Esophagus (tissue), 2 donors: ENCODE data around the gene HDAC6. TPM values are rescaled to one million over a fixed set of nuclear protein-coding genes. Genes with fewer than 3 reads are reported as not detected.
"Not testable (repeated sequence)": the region's sequence is repeated elsewhere in the genome, so short reads cannot be mapped to it uniquely, and the experiment has no call there.

ENCODE experiments used
- H3K27ac ChIP-seq, 2 donors: one replicate each; pipeline ENCODE4 v1.5.1; 2013; ENCODE audit warnings: low read depth in 2 of 2, mild to moderate bottlenecking in 2 of 2, inconsistent platforms in 1 of 2, low read length in 1 of 2, moderate library complexity in 1 of 2
- H3K27me3 ChIP-seq, 2 donors: one replicate each; pipeline ENCODE4 v1.6.1; 2013; ENCODE audit warnings: low read length in 2 of 2, control low read depth in 1 of 2, mild to moderate bottlenecking in 1 of 2; ENCODE audit not compliant: insufficient read depth in 2 of 2, control insufficient read depth in 1 of 2
- H3K36me3 ChIP-seq, 2 donors: one replicate each; pipeline ENCODE4 v1.6.1; 2013; ENCODE audit warnings: low read length in 1 of 2; ENCODE audit not compliant: control insufficient read depth in 2 of 2, insufficient read depth in 2 of 2
- H3K4me1 ChIP-seq, 2 donors: one replicate each; pipeline ENCODE4 v1.6.1; 2013; ENCODE audit warnings: low read length in 1 of 2; ENCODE audit not compliant: control insufficient read depth in 2 of 2, insufficient read depth in 2 of 2
- H3K4me3 ChIP-seq, 2 donors: one replicate each; pipeline ENCODE4 v1.5.1; 2013; ENCODE audit warnings: low read length in 2 of 2, mild to moderate bottlenecking in 2 of 2, low read depth in 1 of 2, moderate library complexity in 1 of 2
- H3K9me3 ChIP-seq, 2 donors: one replicate each; pipeline ENCODE4 v1.6.1; 2013; ENCODE audit warnings: mild to moderate bottlenecking in 2 of 2, low read depth in 1 of 2, low read length in 1 of 2, moderate library complexity in 1 of 2; ENCODE audit not compliant: control insufficient read depth in 2 of 2, insufficient read depth in 1 of 2
- WGBS, 2 donors: extraction: QIAGEN DNeasy Blood & Tissue Kit; methylation state at CpG; one replicate each; pipeline ENCODE4 v1.1.7; 2013; 5-methylcytosine and 5-hydroxymethylcytosine counted together
- polyA plus RNA-seq, 2 donors: library from polyadenylated mRNA; stranded (reverse); fragments of 200-250 nt; gene quantifications; one replicate each; pipeline ENCODE4 v1.2.3, GENCODE V29; 2013
- donor health status: healthy with polysubstance abuse.
- donor health status: Bipolar disorder and iron deficiency.

Gene HDAC6
- polyA plus RNA-seq, 2 donors = 36.0 to 79.0 TPM

DNA sequence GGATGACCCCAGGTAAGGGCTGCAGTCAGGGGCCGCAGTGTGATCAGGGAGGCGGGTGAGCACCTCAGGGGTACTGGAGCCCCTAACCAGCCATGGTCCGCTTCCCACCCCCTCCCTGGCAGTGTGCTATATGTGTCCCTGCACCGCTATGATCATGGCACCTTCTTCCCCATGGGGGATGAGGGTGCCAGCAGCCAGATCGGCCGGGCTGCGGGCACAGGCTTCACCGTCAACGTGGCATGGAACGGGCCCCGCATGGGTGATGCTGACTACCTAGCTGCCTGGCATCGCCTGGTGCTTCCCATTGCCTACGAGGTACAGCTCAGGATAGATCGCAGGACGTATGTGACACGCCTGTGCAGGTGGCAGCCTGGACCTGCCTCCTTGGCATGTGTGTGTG, 16.2 kb downstream of the HDAC6 start:
- no peaks in the 10 kb centered on the region for H3K9me3 ChIP-seq
- H3K27me3 ChIP-seq = no peaks in the 10 kb centered on the region
- 91 to 93% methylated on average over 16 of the region's 16 CpGs for WGBS, 2 donors
- no peak overlapping the region for H3K4me3 ChIP-seq
- no peak overlapping the region for H3K27ac ChIP-seq
- no peaks in the 10 kb centered on the region for H3K4me1 ChIP-seq
- peaks cover 0 to 29% of the 10 kb centered on the region in 2 donors for H3K36me3 ChIP-seq

- Histone ChIP-seq H3K4me1 (no peaks in the 10 kb centered on the region), H3K27me3 (no peaks in the 10 kb centered on the region), H3K9me3 (no peaks in the 10 kb centered on the region), H3K4me3 (no peak overlapping the region), H3K36me3 (peaks cover 0 to 36% of the 10 kb centered on the region in 2 donors), H3K27ac (no peak overlapping the region)
- 84 to 95% methylated on average over 4 of the region's 4 CpGs for WGBS, 2 donors
These were observed 17.0 kb downstream of the HDAC6 start for GRCh38 chrX:48818866-48819265.

DNA sequence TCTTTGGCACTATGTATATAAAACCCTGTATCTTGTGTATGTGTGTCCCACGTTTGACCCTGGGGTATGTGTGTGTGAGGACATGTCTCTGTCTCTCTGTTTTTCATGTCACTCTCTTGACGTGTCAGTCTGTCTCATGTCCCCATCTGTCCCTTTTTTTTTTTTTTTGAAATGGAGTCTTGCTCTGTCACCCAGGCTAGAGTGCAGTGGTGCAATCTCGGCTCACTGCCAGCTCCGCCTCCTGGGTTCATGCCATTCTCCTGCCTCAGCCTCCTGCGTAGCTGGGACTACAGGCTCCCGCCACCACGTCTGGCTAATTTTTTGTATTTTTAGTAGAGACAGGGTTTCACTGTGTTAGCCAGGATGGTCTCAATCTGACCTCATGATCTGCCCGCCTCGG, 17.5 kb downstream of the HDAC6 start:
- H3K36me3 ChIP-seq = peaks cover 0 to 40% of the 10 kb centered on the region in 2 donors
- not testable (repeated sequence) for H3K4me3 ChIP-seq, H3K27ac ChIP-seq, H3K4me1 ChIP-seq, H3K9me3 ChIP-seq, H3K27me3 ChIP-seq
- WGBS, 2 donors = 85 to 87% methylated on average over 9 of the region's 9 CpGs

GRCh38 chrX:48823053-48823452, 21.2 kb downstream of the HDAC6 start:
- WGBS, 2 donors = 86 to 91% methylated on average over 6 of the region's 6 CpGs
- Histone ChIP-seq H3K9me3 (peaks cover 0 to 3% of the 10 kb centered on the region in 2 donors), H3K27me3 (no peaks in the 10 kb centered on the region), H3K27ac (no peak overlapping the region), H3K36me3 (peaks cover 0 to 28% of the 10 kb centered on the region in 2 donors), H3K4me3 (no peak overlapping the region), H3K4me1 (no peaks in the 10 kb centered on the region)

- peaks cover 0 to 18% of the 10 kb centered on the region in 2 donors for H3K36me3 ChIP-seq
These were observed 22.2 kb downstream of the HDAC6 start for GRCh38 chrX:48824066-48824465.

DNA sequence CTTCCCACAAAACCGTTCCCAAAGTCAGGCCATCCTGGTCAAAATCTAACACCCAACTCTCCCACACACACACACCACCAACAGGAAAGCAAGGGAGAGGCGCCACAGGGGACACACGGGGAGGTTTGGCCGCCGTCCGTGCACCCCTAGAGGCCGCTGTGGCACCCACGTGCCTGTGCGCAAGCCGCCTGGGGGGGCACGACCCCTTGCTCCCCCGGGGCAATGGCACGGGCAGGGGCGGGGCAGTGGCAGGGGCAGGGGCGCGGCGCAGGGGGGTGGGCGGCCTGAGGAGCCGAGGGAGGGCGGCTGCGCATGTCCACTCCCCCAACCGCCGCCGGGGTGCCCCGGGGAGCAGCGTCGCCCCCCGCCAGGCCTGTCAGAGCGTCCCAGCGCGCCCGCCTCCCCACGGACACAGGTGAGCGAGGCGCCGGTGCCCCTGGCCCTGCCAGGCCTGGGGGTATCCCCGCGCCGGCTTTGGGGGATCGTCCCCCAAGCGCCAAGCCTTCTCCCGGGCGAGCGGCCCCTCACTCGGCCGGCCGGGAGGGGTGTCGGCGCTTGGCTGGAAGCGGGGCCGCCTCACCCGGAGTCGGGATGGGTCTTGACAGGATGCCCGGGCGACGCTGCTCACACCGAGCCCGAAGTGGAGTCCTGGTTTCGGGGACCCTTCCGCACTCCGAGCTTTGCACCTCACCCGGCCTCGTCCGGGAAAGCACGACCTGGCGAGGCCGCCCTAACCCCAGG, 24.4 kb downstream of the HDAC6 start, which contains the start of gene ERAS:
TSS of gene ERAS (plus strand) at position 379 of the 741 bp plus-strand sequence. CDS start 2,611 bp downstream, outside the sequence.
- 46 to 59% methylated on average over 30 to 67 of the region's 67 CpGs for WGBS, 2 donors
- Histone ChIP-seq H3K4me1 (no peaks in the 10 kb centered on the region), H3K27me3 (peaks cover 0 to 3% of the 10 kb centered on the region in 2 donors), H3K36me3 (peaks cover 0 to 16% of the 10 kb centered on the region in 2 donors), H3K27ac (no peak within 1 kb of the TSS), H3K9me3 (peaks cover 0 to 3% of the 10 kb centered on the region in 2 donors), H3K4me3 (no peak within 1 kb of the TSS)

More at GRCh38 chrX:48824066-48824465, 22.2 kb downstream of the HDAC6 start:
- 82 to 90% methylated on average over 8 of the region's 8 CpGs for WGBS, 2 donors
- H3K27me3 ChIP-seq = no peaks in the 10 kb centered on the region
- no peaks in the 10 kb centered on the region for H3K4me1 ChIP-seq
- no peak overlapping the region for H3K27ac ChIP-seq
- H3K4me3 ChIP-seq = no peak overlapping the region
- H3K9me3 ChIP-seq = peaks cover 0 to 3% of the 10 kb centered on the region in 2 donors

DNA sequence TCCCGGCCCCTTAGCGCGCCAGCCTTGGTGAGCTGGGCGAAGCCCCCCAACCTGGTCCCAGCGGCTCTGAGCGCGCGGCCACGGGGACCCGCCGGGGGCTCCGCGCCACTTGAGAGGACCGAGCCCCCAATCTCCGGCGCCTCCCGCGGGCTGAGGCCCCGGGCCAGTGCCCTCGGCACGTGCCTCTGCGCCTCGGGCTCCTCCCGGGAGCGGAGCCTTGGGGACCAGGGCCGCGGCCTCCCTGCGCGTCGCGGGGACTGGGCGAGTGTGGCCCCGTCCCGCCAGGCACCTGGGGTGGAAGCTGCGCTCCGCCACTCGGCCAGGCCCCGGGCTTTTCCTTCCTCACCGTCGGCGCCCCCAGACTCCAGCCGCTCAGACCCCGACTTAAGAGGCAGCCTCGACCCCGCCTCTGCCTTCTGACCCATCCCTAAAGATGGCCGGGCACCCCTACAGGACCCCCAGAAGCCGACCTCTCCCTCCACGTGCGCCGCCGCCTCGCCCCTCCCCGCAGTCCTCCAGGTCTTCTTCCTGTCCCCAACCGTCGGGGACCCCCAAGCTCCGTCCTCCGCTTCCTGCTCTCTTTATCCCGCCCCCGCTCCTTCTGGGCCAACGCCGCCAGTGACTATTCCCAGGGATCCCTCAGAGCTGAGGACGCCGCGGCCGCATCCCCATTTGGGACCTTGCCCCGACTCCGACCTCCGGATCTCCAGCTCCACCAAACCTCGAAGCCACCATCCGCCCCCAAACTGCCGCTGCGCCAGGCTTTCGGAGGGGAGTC, 25.2 kb downstream of the HDAC6 start:
- no peak overlapping the region for H3K4me3 ChIP-seq
- 42 to 50% methylated on average over 59 to 73 of the region's 73 CpGs for WGBS, 2 donors
- H3K4me1 ChIP-seq = no peaks in the 10 kb centered on the region
- peaks cover 0 to 16% of the 10 kb centered on the region in 2 donors for H3K36me3 ChIP-seq
- H3K27ac ChIP-seq = no peak overlapping the region
- H3K9me3 ChIP-seq = peaks cover 0 to 3% of the 10 kb centered on the region in 2 donors
- H3K27me3 ChIP-seq = peaks cover 0 to 3% of the 10 kb centered on the region in 2 donors

DNA sequence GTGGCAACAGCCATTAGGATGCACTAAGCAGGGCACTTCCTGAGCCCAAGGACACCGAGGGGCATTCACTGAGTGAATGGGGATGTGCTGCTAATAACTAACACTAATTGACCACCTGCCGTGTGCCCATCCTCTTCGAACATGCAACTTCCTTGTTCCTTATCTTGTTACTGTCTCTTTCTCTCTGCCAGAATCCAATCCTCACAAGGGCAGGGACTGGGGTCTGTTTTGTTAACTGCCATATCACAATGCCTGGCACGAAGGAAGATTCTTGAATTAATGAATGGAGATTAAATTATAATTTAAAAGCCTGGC, 25.7 kb downstream of the HDAC6 start:
- H3K36me3 ChIP-seq = peaks cover 0 to 16% of the 10 kb centered on the region in 2 donors
- no peak overlapping the region for H3K27ac ChIP-seq
- 63 to 73% methylated on average over 4 of the region's 4 CpGs for WGBS, 2 donors
- H3K27me3 ChIP-seq = peaks cover 0 to 3% of the 10 kb centered on the region in 2 donors
- no peak overlapping the region for H3K4me3 ChIP-seq
- H3K9me3 ChIP-seq = peaks cover 0 to 3% of the 10 kb centered on the region in 2 donors
- no peaks in the 10 kb centered on the region for H3K4me1 ChIP-seq

GRCh38 chrX:48829016-48829735, 27.3 kb downstream of the HDAC6 start:
- WGBS, 2 donors = 83 to 90% methylated on average over 24 of the region's 24 CpGs
- H3K36me3 ChIP-seq = peaks cover 0 to under 1% of the 10 kb centered on the region in 2 donors
- no peaks in the 10 kb centered on the region for H3K4me1 ChIP-seq
- no peak overlapping the region for H3K27ac ChIP-seq
- H3K27me3 ChIP-seq = peaks cover 0 to 3% of the 10 kb centered on the region in 2 donors
- H3K4me3 ChIP-seq = no peak overlapping the region
- peaks cover 0 to 3% of the 10 kb centered on the region in 2 donors for H3K9me3 ChIP-seq
